Stimulated activated effector memory CD8-positive, alpha-beta T cell treated with anti-CD3 and anti-CD28 coated beads, Interleukin-12 subunit alpha, Interleukin-12 subunit beta, amount 100 ng/mL, for 72 hours (primary cell): ENCODE results near the gene C19orf47.

Source experiments
- ATAC-seq: fragments of 150-1000 bp; cut with Tn5 transposase; 2 replicates; pipeline ENCODE4 v1.10.0; 2021
- DNase-seq, 2 donors: peaks; one replicate each; pipeline ENCODE4 v3.0.0; 2021 to 2022; ENCODE audit warnings: low spot score in 2 of 2
- H3K27ac Mint-ChIP-seq: one replicate; pipeline ENCODE4 v1.8.0; 2022; ENCODE audit warnings: mild to moderate bottlenecking, mixed read lengths
- H3K36me3 Mint-ChIP-seq: one replicate; pipeline ENCODE4 v1.8.0; 2022; ENCODE audit warnings: mild to moderate bottlenecking, mixed read lengths
- H3K4me1 Mint-ChIP-seq: one replicate; pipeline ENCODE4 v1.8.0; 2022; ENCODE audit warnings: mixed read lengths
- H3K4me3 Mint-ChIP-seq: one replicate; pipeline ENCODE4 v1.8.0; 2022; ENCODE audit warnings: mild to moderate bottlenecking, mixed read lengths
- H3K9me3 Mint-ChIP-seq: one replicate; pipeline ENCODE4 v1.8.0; 2022; ENCODE audit warnings: mixed read lengths

Gene C19orf47

DNA sequence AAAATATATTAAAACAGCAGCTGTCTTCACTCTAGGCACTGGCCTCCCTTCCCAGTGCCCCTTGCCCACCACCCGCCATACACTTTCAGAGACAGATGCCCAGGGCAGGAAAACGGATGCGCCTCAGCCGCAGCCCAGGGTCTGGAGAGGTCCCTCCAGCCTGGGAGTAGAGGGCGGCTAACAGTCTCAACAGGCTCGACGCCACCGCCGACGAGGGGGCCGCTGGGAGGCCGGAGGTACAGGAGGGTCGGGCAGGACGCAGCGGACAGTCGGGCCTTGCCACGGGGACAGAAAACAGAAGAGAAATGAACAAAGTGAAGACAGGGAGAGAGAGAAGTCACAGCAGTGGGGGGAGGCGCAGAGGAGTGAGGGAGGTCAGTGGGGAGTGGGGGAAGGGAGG lies 27.1 kb downstream of the C19orf47 start:
- Mint-ChIP-seq H3K27ac (peak overlapping the region; percentile 72), H3K4me3 (no peak overlapping the region), H3K36me3 (peaks cover 64% of the 10 kb centered on the region), H3K4me1 (peaks cover 10% of the 10 kb centered on the region), H3K9me3 (no peaks in the 10 kb centered on the region)
- ATAC-seq: no peak
- no peak for DNase-seq

DNA sequence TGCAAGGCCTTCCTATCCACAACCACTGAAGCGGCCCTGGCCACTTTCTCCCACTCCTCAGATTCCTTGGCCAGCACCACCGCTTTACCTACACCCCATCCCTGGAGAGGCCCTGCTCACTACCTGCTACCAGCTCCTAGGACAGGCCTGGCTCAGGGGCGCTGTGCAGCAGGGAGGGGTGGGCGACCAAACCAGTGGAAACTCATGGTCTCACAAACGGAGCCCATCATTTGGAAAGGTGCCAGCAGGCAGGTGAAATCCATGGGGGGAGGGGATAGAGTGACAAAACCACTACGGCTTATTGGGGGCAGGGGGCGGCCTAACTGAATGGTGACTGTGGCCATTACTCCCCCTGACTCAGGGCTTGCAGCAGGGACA lies 27.6 kb downstream of the C19orf47 start:
- no peak for DNase-seq
- Mint-ChIP-seq H3K36me3 (peaks cover 58% of the 10 kb centered on the region), H3K9me3 (no peaks in the 10 kb centered on the region), H3K27ac (peak overlapping the region; percentile 88), H3K4me3 (no peak overlapping the region), H3K4me1 (peaks cover 10% of the 10 kb centered on the region)
- no peak for ATAC-seq

DNA sequence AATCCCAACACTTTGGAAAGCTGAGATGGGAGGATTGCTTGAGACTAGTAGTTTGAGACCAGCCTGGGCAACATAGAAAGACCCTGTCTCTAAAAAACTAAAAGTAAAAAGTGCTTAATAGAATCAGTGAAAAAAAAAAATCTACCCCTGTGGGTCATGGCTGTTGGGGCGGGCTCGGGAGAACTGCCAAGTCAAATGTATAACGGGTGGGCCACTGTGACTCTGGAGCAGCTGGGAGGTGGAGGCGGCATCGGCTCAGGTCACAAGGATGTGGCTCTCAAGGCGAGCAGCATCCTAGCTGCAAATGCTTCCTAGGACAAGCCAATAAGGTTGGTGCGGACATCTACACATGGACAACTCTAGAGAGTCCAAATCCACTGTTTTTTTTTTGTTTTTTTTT lies 30.9 kb downstream of the C19orf47 start:
- H3K36me3 Mint-ChIP-seq: peaks cover 31% of the 10 kb centered on the region
- H3K9me3 Mint-ChIP-seq: no peaks in the 10 kb centered on the region
- peaks cover 10% of the 10 kb centered on the region for H3K4me1 Mint-ChIP-seq
- ATAC-seq (no peak), DNase-seq (no peak)
- peak overlapping the region; percentile 74 for H3K27ac Mint-ChIP-seq
- no peak overlapping the region for H3K4me3 Mint-ChIP-seq

DNA sequence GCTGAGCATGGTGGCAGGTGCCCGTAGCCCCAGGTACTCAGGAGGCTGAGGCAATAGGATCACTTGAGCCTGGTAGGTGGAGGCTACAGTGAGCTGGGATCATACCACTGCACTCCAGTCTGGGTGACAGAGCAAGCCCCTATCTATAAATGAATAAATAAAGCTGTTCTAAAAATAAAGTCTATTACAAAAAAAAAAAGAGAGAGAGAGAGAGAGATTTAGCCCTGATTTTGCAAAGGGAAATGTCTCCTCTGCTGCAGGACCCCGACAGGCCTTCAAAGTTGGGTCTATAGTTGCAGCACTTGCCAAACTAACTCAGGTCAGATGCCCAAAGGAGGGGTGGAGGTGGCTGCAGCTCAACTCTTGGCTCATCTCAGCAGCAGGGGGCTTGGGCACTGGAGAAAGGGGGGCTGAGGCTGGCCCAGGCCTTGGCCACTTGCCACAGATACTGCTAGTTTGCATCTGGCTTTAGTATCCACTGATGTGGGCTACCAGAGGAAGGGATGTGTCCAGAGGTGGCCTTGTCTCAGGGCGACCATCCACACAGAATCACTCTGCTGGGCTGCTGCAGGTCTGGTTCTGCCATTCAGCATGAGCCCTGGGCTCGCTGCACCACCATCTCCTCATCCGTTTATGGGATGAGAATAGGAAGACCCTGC lies 32.3 kb downstream of the C19orf47 start:
- DNase-seq (no peak), ATAC-seq (no peak)
- Mint-ChIP-seq H3K36me3 (peaks cover 22% of the 10 kb centered on the region), H3K9me3 (no peaks in the 10 kb centered on the region), H3K27ac (no peak overlapping the region), H3K4me3 (no peak overlapping the region), H3K4me1 (peaks cover 10% of the 10 kb centered on the region)

DNA sequence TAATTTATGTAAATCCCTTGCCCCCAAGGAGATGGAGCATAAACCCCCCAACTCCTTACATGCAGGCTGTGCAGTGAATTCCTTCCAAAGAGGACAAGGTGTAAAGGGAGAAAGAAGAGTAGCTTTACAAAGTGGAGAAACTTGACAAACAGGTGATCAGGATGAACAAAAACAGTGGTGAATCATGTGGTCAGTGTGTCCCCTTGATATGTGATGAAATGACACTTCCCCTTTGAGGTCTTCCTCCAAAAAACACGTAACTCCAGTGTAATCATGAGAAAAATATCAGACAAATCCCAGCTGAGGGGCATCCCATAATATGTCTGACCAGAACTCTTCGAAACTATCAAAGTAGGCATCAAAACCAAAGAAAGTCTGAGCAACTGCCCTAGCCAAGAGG lies 33.5 kb downstream of the C19orf47 start:
- ATAC-seq: no peak
- Mint-ChIP-seq H3K4me3 (no peak overlapping the region), H3K36me3 (peaks cover 11% of the 10 kb centered on the region), H3K27ac (no peak overlapping the region), H3K9me3 (no peaks in the 10 kb centered on the region), H3K4me1 (no peaks in the 10 kb centered on the region)
- no peak for DNase-seq

DNA sequence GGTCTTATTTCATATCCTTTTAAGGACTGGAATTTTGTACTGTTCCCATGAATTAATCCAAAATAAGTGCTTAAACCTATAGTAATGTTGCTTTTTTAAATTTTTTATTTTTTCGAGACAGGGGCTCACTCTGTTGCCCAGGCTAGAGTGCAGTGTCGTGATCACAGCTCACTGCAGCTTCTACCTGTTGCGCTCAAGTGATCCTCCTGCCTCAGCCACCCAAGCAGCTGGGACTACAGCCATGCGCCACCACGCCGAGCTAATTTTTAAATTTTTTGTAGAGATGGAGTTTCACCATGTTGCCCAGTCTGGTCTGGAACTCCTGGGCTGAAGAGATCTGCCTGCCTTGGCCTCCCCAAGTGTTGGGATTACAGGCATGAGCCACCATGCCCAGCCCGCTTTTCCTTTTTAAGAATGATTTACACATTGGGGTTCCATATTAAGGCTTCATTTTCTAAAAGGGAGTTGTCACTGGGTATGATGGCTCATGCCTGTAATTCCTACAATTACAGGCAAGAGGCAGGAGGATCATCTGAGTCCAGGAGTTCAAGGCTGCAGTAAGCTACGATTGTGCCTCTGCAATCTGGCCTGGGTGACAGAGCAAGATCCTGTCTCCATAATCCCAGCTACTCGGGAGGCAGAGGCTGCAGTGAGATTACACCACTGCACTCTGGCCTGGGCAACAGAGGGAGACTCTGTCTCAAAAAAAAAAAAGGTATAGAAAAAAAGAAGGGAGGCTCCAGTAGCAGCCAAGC lies 34.8 kb downstream of the C19orf47 start:
- no peaks in the 10 kb centered on the region for H3K9me3 Mint-ChIP-seq
- no peak for DNase-seq
- H3K4me3 Mint-ChIP-seq: no peak overlapping the region
- peaks cover 8% of the 10 kb centered on the region for H3K36me3 Mint-ChIP-seq
- ATAC-seq: no peak
- no peaks in the 10 kb centered on the region for H3K4me1 Mint-ChIP-seq
- no peak overlapping the region for H3K27ac Mint-ChIP-seq

DNA sequence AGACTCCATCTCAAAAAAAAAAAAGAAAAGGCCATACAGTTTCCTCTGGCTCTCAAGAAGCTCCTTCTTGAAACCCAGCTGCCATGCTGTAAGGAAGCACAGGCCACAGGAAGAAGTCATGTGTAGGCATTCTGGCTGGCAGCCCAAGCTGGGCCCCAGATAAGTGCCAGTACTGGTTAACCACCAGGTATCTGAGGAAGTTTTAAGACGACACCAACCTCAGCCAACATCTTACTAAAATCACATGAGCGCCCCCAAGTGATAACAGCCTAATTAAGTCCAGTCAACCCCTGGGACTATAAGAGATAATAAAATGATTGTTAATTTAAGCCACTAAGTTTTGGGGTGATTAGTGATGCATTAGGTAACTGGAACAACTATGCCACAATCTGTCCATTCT lies 35.7 kb downstream of the C19orf47 start:
- peaks cover 5% of the 10 kb centered on the region for H3K36me3 Mint-ChIP-seq
- ATAC-seq: no peak
- no peak overlapping the region for H3K27ac Mint-ChIP-seq
- DNase-seq: no peak
- no peaks in the 10 kb centered on the region for H3K4me1 Mint-ChIP-seq
- H3K9me3 Mint-ChIP-seq: no peaks in the 10 kb centered on the region
- H3K4me3 Mint-ChIP-seq: no peak overlapping the region

DNA sequence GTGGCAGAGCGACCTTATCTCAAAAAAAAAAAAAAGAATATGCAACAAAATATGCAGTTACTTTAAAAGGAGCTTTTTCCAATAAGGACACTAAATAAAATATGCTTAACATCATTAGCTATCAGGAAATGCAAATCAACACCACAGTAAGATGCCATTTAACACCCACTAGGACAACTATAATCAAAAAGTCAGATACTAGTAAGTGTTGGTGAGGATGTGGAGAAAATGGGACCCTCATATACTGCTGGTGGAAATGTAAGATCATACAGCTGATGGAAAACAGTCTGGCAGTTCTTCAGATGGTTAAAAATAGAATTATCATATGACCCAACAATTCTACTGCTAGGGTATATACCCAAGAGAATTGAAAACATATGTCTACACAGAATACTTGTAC lies 38.5 kb downstream of the C19orf47 start:
- no peak for DNase-seq
- Mint-ChIP-seq H3K9me3 (no peaks in the 10 kb centered on the region), H3K27ac (no peak overlapping the region), H3K36me3 (no peaks in the 10 kb centered on the region), H3K4me1 (no peaks in the 10 kb centered on the region), H3K4me3 (no peak overlapping the region)
- ATAC-seq: no peak

DNA sequence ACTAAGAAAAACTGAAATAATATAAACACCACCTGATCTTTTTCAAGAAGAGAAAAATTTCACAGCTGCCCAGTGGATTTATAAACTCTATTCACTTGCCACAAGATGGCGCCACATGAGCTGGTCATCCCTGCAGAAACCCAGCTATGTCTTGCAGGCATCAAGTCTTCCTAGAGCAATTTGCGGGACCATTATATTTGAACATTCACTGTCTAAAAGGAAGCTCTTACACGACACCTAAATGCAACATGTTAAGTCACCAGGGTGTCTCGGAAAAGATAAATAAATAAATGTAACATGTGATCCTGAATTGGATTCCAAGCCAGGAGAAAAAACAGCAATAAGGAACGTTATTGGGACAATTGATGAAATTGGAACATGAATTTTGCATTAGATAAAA lies 42.8 kb downstream of the C19orf47 start:
- ATAC-seq (peak; percentile 61), DNase-seq (peak; percentile 55 to 80)
- Mint-ChIP-seq H3K36me3 (no peaks in the 10 kb centered on the region), H3K4me1 (no peaks in the 10 kb centered on the region), H3K9me3 (no peaks in the 10 kb centered on the region), H3K27ac (no peak overlapping the region), H3K4me3 (no peak overlapping the region)

DNA sequence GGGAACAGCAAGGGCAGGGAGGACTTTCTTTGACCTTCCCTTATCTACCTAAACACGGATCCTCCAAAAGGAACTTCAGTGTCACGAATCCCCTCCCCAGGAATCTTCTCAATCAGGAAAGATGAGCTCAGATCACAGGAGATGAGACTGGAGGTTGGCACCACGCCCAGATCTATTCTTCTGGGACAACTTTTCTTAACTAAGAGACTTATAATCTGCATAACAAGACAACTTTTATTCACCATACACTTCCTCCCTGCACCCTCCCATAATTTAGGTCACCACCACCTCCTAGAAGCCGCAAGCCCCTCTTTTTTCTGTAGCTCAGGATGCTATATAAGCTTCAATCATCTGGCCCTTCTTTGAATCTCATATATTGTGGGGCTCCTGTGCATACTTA lies 43.9 kb downstream of the C19orf47 start:
- H3K27ac Mint-ChIP-seq: peak overlapping the region; percentile 78
- H3K4me1 Mint-ChIP-seq: no peaks in the 10 kb centered on the region
- ATAC-seq (no peak), DNase-seq (no peak)
- H3K9me3 Mint-ChIP-seq: no peaks in the 10 kb centered on the region
- H3K4me3 Mint-ChIP-seq: no peak overlapping the region
- no peaks in the 10 kb centered on the region for H3K36me3 Mint-ChIP-seq

DNA sequence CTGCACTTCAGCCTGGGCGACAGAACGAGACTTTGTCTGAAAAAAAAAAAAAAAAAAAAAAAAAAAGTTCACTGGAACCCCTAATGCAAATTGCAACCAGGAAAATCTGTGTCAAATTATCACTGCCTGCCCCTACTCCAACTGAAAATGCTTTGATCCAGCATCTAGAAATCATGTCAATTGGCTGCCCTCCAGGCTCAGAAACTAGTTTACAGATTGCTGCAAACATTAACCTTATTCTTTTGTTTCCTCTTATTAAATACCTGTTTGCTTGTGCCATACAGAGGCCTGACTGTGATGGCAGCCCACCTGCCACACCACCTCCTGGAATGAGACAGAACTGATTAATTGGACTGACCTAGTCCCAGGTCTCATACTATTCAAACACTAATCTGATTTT lies 44.4 kb downstream of the C19orf47 start:
- no peaks in the 10 kb centered on the region for H3K9me3 Mint-ChIP-seq
- ATAC-seq: no peak

DNA sequence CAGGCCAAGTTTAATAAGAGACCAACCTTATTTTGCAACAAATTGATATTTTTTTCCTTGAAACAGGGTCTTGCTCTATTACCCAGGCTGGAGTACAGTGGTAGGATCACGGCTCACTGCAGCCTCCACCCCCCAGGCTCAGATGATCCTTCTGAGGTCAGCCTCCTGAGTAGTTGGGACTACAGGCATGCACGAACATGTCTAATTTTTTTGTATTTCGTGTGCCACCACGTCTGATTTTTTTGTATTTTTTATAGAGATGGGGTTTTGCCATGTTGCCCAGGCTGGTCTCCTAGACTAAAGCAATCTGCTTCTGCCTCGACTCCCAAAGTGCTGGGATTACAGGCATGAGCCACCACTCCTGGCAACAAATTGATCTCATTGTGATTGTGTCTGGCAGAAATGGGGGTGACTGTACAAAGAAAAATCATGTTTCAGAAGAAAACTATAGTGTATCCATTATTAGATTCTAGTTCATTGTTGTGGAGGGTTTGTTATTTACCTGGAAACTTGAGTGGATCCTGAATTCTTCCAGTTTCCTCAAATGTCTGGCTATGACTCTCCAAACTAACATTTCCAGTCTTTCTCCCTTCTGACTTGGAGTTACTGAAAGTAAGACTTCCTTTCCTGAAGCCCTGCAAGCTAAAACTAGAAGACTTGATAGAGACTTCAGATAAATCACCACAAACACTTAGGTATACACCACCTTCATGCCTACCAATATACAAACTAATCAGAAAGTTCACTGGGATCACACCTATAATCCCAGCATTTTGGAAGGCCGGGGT lies 45.8 kb downstream of the C19orf47 start:
- Mint-ChIP-seq H3K4me3 (no peak overlapping the region), H3K9me3 (no peaks in the 10 kb centered on the region), H3K27ac (no peak overlapping the region), H3K36me3 (no peaks in the 10 kb centered on the region), H3K4me1 (no peaks in the 10 kb centered on the region)
- DNase-seq: no peak
- ATAC-seq: no peak

More for the DNA sequence above, 44.4 kb downstream of the C19orf47 start:
- Mint-ChIP-seq H3K4me3 (no peak overlapping the region), H3K27ac (peak overlapping the region; percentile 78), H3K4me1 (no peaks in the 10 kb centered on the region), H3K36me3 (no peaks in the 10 kb centered on the region)
- no peak for DNase-seq

DNA sequence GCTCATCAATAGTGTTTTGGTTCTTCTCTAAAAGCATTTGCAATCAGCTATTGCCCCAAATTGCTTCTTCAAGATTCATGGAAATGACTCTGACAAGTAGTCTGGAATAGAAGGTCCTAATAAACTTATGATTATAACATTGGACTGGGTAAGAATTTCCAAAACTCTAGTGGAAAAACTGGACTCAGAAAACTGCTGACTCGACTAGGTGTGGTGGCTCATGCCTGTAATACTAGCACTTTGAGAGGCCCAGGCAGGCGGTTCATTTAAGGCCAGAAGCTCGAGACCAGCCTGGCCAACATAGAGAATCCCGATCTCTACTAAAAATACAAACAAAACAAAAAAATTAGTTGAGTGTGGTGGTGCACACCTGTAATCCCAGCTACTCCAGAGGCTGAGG lies 47.5 kb downstream of the C19orf47 start:
- H3K9me3 Mint-ChIP-seq: no peaks in the 10 kb centered on the region
- no peaks in the 10 kb centered on the region for H3K4me1 Mint-ChIP-seq
- DNase-seq (no peak), ATAC-seq (no peak)
- H3K4me3 Mint-ChIP-seq: no peak overlapping the region
- H3K36me3 Mint-ChIP-seq: no peaks in the 10 kb centered on the region
- no peak overlapping the region for H3K27ac Mint-ChIP-seq

DNA sequence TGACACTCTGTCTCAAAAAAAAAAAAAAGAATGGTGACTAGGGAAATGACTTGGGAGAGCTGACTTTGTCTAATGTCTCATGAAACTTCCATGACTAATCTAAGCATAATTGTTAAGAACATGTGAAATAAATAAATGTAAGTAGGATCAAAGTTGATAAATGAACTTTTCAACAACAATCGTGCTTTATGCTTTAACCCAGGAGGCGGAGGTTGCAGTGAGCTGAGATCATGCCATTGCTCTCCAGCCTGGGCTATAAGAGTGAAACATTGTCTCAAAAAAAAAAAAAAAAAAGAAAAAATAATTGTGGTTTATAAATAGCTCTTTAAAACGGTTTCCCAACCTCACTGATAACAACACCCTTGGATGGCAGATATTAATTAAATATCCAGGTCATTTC lies 50.2 kb downstream of the C19orf47 start:
- ATAC-seq (no peak), DNase-seq (no peak)
- no peaks in the 10 kb centered on the region for H3K9me3 Mint-ChIP-seq
- H3K27ac Mint-ChIP-seq: no peak overlapping the region
- H3K4me3 Mint-ChIP-seq: no peak overlapping the region
- no peaks in the 10 kb centered on the region for H3K36me3 Mint-ChIP-seq
- no peaks in the 10 kb centered on the region for H3K4me1 Mint-ChIP-seq

DNA sequence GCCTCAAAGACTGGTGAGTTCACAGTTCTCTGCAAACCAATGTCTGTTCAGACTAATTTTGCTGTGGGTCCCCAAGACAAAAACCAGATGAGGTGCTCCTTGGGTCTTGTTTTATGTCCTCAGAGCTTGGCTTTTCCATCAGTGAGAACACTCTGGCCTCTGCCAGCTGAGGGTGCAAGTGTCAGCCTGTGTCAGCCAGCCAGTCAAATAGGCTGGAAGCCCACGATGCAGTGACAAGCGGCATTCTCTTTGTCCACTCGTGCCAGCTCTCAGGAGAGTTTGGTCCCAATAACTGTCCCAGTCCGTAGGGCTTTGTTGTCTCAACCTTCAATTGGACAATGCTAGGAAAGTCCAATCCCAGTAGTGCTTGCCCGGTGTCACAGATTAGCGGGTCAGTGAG lies 53.6 kb downstream of the C19orf47 start:
- H3K27ac Mint-ChIP-seq: no peak overlapping the region
- DNase-seq (no peak), ATAC-seq (no peak)
- no peaks in the 10 kb centered on the region for H3K4me1 Mint-ChIP-seq
- H3K9me3 Mint-ChIP-seq: no peaks in the 10 kb centered on the region
- H3K4me3 Mint-ChIP-seq: no peak overlapping the region
- no peaks in the 10 kb centered on the region for H3K36me3 Mint-ChIP-seq

DNA sequence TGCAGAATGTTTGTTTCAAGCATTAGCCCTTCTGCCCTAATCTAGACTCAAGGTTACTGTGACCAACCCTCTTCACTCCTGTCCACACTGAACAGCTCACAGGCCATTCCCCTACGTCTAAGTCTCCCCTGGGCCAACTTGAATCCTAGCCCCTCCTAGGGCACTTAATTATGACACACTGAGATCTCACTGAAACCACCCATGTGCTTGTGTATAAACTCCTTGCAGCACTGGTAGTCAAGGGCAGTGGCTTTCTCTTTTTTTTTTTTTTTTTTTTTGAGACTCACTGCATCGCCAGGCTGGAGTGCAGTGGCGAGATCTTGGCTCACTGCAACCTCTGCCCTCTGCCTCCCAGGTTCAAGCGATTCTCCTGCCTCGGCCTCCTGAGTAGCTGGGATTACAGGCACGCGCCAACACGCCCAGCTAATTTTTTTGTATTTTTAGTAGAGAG lies 61.2 kb downstream of the C19orf47 start:
- Mint-ChIP-seq H3K9me3 (no peaks in the 10 kb centered on the region), H3K4me3 (peak overlapping the region; percentile 82), H3K4me1 (peaks cover 33% of the 10 kb centered on the region), H3K36me3 (peaks cover 15% of the 10 kb centered on the region), H3K27ac (peak overlapping the region; percentile 98)
- ATAC-seq (no peak), DNase-seq (no peak)
